NCI-H2196 treated with DMSO at 0.1 percent for 48 hours (cell line): Measurements from ENCODE around the gene ARL11.

ENCODE experiments used
- DNase-seq: peaks from one replicate; lab custom pipeline; 2025; ENCODE audit not compliant: unreplicated experiment; lab: John Stamatoyannopoulos, UW

Gene ARL11

DNA sequence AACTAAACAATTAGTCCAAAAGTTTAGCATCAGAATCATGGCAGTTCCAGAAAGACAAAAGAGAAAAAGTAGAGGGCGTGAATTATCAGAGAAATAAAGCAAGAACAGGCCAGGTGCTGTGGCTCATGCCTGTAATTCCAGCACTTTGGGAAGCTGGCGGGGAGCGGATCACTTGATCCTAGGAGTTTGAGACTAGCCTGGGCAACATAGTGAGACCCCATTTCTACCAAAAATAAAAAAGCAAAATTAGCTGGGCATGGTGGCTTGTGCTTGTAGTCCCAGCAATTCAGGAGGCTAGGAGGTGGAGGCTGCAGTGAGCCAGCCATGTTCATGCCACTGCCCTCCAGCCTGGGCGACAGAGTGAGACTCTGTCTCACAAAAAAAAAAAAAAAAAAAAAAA is 18.4 kb downstream of the ARL11 start:
- DNase-seq = no peak

DNA sequence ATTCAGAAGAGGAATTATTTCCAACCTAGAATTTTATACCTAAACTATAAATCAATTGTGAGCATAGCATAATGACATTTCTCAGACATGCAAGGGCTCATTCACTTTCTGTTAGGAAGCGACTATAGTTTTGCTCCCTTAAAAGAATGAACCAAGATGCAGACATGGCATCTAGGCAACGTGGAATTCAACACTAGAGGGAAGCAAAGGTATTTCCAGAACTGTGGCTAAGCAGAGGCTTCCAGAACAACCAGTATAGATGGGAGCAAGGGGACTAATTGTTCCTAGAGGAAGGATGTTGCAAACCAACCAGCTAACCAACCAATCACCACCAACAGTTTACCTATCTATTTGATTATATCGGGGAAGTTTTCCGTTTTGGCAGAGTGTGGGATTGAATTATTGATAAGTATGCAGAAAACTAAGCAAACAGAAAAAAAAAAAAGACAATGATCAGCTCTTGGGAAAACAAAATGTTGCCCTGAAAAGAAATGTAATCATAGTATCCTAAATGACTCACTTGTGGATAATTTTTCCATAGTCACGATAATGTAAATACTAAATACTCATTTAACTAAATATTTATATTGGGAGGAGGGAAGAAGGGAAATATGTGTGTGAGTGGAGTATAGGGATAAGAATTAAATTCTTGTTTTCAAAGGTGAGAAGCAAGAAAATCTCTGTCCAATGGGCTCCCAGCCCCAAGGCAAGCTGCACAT is 21.1 kb downstream of the ARL11 start:
- no peak for DNase-seq

DNA sequence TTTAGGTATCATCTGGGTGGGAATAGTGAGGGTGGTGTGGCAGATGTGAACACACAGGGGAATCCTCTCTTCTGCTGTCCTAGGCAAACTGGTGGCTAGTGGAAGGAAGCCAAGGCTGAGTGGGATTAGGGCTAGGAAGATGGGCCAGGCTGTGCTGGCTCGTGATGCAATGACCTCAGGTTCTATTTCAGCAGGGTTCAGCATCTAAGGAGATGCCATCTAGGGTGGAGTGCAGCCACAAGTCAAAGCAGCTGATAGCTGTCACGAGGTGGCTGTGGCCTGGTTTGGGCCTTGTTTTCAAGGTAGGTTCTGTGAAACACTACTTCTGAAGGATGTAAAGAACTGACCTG is 21.6 kb downstream of the ARL11 start:
- DNase-seq = no peak

DNA sequence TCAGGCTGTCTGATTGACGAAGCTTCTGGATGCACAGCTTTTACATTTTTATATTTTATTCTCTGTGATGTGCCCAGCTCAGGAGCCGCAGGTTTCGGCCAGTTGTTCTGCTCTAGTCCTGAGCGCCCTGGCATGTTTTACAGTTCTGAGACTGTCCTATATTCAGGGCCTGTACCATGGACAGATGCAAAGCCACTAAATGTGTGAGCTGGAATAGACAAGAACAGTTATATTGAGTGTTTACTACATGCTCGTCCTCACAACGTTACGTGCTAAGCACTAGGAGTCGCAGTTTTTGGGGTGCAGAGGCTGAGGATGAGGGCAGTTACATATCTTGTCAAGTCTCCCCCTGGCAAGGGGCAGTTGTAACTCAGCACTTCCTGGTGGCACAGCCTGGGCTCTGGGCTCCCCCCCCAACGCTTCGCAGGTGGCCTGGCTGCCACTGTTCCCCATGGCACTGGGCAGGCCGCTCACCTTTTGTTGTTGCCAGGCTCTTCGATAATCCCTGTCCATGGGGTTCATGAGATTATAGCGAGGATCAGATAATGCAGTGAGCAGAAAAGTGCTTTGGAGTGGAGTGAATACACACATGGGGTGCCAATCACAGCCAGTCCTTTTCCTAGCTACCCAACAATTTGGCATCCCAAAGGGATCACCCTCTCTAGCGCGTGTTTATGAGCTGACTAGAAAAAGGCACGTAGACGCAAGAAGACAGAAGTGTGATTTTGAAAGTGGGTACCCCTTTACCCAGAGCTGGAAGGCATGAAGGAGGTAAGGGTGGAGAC is 23.5 kb downstream of the ARL11 start:
- DNase-seq = no peak

DNA sequence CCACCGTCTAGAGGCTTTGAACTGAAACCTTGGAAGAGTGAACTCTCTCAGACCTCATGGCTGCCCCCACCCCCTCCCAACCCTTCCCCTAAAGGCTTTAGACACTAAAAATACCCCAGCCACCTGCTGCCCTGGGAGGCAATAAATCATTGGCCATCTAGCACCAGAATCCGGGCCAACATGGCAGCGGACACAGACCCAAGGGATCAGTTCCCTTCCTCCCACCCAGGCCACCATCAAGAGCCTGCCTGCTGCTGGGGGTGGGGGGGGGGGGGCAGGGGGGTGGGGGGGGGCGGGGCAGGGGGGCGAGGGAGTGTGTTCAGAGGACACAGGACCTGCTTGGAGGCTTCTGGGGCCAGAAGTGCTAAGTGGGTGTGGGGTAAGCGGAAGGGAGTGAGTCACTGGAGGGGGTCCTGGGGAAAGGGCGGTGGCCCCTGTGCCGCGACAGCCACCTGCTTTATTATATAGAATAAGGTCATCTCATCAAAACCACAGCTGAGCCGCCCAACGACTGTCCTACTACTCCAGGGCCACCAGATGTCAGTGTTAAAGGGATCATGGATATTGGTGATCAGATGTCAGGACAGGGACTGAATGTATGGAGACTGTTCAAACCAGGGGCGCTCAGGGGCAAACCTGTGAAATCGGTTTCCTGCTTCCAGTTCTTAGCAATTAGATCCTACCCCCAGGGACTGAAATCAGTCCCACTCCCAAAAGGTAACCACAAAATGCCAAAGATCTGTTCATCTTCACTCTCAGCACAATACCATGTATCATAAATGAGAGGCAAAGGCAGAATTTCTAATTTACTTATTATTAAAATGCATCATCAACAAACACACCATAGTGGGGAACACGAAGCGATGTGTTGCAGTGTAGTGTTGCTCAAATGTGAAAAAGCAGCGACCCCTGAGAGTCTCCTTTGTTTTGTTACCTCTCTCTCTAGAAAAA is 24.3 kb downstream of the ARL11 start:
- no peak for DNase-seq

DNA sequence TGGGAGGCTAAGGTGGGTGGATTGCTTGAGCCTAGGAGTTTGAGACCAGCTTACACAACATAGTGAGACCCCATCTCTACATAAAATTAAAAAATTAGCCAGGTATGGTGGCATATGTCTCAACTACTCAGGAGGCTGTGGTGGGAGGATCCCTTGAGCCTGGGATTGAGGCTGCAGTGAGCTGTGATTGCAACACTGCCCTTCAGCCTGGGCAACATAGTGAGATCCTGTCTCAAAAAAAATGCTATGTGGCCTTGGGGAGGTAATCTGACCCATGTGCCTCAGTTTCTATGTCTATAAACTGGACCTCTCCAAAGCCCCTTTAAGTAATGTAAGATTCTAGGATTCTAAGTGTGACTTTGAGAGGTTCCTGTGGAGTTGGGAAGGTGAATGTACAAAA is 25.2 kb downstream of the ARL11 start:
- no peak for DNase-seq

DNA sequence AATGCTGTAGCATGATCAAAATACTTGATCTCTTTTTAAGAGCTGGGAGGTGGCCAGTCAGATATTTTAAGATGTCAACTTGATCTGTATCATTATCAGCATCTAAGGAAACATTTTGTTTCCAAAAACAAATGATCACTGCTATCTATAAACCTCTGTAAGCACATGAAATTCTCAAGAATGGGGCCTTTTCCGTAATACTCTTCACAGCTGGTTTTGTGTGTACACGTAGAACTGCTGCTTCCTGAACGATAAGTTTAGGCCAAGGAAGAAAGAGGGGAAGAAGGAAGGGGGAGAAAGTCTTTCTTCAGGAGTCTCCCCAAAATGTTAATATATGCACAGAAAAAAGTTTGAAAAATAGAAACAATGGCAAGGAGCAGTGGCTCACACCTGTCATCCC is 25.7 kb downstream of the ARL11 start:
- no peak for DNase-seq

DNA sequence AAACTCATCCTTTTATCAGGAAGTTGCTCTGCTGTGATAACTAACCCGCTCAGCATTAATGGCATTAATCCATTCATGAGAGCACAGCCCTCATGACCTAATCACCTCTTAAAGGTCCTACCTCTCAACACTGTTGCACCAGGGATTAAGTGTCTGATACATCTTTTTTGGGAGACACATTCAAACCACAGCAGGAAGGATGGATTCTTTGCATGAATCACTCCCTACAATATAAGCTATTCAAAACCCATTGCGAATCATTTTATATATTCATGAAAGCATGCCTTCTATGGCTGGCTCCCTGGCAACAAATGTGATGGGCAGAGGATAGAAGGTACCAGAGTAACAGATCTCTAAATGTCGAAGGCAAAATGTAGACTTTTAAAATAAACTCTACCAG is 27.6 kb downstream of the ARL11 start:
- DNase-seq = no peak

DNA sequence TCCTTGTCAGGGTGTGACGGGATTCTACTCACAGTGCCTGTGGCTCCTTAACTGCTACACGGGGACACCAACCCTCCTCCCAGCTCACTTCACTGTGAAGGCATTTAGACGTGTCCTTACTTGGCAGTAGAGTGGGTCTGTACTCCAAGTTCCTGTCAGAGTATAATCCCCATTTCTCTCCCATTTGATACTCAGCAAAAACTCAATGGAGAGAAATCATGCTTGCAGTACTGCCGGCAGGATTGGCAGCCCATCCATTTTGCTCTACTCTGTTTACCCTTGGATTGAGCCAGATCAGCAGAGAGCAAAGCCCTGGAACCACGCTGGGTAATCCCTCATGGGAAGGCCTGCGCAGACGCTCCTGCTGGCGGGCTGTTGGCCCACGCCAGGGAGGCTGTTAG is 28.9 kb downstream of the ARL11 start:
- DNase-seq = no peak

DNA sequence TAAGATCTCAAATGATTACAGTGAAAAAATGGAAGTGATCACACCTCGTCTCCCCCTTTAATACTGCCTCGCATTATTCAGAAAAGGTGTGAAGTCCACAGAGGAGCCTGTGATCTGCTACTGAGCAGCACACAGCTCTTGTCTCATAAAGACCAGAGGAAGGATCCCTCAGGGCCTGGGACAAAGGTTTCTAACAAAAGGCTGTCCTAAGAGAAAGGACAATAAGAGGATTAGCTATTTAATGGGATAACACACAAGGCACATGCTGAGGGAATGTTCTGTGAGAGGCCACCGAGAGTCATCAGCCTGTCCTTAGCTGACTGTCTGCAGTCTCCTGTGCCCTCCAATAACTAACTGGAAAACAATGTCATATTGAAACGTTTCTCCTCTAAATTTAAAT is 36.3 kb downstream of the ARL11 start:
- DNase-seq = no peak

DNA sequence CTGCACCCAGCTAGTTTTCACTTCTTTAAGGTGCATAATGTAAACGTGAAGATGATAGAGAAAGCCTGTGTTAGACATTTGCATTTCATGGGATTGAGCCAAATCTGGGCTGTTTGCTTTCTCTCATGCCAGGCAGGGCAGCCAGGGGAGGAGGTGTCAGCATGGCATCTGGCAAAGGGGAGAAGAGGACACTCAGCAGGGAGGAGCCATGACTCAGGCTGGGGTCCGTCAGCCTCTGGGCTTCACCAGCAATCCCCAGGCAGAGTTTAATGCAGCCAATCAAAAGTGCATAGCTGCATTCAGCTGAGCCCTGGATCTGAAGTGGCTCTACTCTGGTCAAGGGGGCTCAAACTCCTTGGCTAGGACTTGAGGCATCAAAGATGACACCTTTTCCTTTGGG is 39.5 kb downstream of the ARL11 start:
- no peak for DNase-seq

DNA sequence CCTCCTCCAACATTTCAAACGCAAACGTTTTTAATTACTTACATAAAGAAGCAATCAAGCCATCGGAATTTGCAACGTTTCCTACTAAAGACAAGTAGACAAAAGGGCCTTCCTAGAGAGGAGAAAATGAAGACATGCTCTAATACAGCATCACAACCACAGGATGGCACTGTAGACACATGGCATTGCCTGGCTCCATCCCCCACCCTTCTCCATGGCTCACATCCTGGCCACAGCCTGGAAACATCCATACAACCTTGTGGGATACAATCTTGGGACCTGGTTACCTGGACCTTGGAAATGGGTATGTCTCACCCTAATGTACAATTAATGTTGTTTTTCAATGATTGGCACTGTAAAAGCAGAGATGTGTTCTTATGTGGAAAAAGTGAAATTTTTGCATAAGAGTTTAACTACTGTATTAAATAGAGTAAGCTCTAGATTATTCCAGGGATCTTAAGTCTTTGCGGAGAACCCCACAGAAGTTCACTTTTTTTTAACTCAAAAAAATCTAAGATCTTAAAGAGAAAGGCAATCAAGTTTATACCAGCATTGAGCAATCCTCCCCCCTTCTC is 41.5 kb downstream of the ARL11 start:
- DNase-seq = peak; percentile 55

DNA sequence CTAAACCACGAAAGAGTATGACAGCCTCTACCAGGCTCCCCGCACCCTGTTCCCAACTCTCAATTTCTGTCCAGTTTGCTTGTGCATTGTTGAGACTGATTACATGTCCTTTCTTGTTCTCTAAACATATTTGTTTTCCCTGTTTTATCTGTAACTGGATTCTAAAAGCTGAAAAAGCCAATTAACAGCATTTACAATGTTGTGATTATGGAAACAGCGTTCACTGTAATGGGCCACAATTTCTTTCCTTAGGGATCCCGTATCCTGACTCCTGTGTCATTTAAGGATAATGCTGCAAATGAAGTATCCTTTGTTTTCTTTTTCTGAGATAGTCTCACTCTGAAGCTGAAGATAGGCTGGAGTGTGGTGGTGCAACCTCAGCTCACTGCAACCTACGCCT is 42.5 kb downstream of the ARL11 start:
- no peak for DNase-seq

DNA sequence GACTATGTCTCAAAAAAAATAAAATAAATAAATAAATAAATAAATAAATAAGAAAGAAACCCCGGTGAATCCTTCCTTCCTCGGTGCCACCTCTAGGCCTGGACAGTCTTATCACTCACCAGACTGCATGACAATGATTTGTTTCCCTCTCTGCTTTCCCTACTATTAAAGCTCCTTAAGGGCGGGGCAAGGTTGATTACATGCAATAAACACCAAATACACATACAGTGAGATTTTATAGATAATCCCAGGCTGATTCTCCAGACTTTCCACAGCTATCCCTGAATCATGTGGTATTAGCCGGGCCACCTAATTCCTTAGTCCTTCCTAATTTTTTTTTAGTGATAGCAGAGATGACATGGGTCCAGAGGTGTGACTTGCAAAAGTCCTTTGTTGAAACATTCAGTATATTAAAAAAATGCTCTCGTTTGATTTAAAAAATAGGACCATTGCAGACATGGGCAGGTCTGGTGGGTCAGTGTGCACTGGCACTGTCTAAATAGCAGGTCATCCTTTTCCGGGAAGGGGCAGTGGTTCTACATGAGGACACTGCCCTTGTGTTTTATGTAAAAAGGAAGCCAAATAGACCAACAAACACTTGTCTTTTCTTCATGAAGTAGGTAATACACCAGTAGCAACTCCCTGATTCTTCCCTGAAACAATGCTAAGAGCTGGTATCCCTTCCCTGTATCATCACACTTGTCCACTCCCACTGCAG is 48.4 kb downstream of the ARL11 start:
- DNase-seq = no peak

DNA sequence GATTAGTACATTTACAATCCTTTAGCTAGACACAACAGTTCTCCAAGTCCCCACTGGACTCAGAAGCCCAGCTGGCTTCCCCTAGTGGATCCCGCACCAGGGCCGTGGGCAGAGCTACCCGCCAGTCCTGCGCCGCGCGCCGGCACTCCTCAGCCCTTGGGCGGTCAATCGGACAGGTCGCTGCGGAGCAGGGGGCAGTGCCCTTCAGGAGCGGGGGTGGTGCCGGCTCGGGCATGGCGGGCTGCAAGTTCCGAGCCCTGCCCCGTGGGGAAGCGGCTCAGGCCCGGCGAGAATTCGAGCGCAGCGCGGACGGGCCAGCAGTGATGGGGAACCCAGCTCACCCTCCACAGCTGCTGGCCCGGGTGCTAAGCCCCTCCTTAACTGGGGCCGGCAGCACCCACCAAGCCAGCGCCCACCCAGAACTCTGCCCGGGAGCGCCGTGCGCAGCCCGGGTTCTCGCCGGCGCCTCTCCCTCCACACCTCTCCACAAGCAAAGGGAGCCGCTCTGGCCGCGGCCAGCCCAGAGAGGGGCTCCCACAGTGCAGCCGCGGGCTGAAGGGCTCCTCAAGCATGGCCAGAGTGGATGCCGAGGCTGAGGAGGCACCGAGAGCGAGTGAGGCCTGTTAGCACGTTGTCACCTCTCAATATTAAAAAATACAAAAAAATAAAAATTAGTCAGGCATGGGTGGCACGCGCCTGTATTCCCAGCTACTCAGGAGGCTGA is 50.0 kb downstream of the ARL11 start:
- DNase-seq = no peak

DNA sequence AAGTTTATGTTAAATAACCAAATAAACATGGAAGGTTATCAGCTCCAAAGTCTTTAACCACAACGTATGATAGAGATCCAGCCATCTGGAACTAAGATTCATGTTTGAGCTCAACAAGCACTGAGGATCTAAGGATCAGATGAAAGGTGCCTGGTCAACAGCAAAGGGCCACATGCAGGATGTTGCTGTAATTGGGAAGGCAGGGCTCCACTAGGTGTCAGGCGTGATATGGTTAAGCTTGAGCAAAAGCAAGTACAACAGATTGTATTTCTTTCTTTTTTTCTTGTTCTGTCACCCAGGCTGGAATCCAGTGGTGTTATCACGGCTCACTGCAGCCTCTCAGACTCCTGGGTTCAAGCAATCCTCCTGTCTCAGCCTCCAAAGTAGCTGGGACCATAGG is 50.9 kb downstream of the ARL11 start:
- no peak for DNase-seq

DNA sequence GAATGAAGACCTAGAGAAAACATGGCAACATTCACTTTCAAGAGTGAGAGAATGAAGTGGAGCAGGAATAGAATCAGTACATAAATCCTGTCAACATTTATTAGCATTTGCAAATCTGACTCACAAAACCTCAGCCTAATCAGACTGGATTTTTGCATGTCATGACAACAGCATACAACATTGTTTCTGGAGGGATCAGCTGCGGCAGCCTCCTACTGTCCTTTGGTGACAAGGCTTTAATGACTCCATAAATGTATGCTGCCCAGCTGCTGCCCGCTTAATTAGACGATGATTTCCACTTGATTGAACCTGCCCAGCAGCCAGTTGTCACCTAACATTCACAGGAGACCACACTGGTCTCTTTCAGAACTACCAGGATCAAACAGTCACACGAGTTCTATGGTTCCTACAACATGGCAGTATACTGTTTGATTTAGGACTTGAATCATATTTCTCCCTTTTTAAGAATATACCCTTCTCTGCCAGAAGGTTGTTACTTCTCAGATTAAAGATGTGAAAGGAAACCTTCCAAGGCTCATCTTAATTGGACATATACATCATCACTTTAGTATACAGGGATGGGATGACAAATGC is 53.6 kb downstream of the ARL11 start:
- no peak for DNase-seq
